ENCODE results near the gene NFU1.

Gene NFU1

DNA sequence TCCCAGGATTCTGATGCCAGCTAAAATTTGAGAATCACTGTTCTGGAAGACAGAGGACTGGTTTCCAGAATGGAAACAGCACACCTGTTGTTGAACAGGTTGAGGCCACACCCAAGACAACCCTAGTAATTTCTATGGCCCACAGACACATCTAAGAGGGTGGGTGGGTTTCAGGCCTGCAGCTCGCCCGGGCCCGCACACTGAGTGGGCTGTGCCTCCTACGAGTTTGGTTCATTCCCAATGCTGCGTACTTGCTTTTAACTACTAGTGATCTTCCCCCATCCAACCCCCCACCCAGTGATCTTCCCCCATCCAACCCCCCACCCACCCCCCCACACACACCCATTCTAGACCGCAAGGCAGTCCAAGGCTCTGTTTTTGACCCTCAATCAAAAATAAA lies 1.3 kb upstream of the NFU1 start:
- TF ChIP-seq CTCF (IDR thresholded peaks at IDR 0.05; ENCODE audit: low read depth, low read length, missing control alignments), result no peak
- DNase-seq (ENCODE audit: extremely low read depth, low read depth), result no peak

DNA sequence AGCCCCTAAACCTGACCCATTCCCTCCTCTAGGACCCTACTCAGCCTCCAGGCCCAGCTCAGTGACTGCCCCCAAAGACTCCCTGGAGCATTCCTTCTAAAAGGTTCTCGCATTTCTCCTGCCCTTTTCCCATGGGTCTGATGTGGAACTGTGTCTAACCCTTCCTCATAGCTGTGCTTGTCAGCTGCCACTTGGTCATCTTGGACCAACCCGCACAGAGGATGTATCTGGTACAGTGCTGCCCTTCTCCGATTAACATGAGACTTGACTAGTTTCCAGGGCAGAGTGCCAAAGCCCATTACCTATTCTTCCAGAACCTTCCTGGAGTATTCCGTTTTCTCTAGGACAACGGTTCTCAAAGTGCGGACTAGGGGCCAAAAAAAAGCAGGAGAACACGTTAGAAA lies 518 bp upstream of the NFU1 start:
- H3K4me3 ChIP-seq (replicated peaks; ENCODE audit: low read depth, low read length), result peak overlapping the region; percentile 66
- no peak for TF ChIP-seq CTCF (IDR thresholded peaks at IDR 0.05; ENCODE audit: low read depth, low read length, missing control alignments)
- no peak for DNase-seq (ENCODE audit: extremely low read depth, low read depth)

More for the DNA sequence above, 1.3 kb upstream of the NFU1 start:
- H3K4me3 ChIP-seq (replicated peaks; ENCODE audit: low read depth, low read length), result no peak overlapping the region

GRCh38 chr2:69436596-69436937 lies 668 bp downstream of the NFU1 start:
- no peak for DNase-seq (ENCODE audit: extremely low read depth, low read depth)
- TF ChIP-seq CTCF (IDR thresholded peaks at IDR 0.05; ENCODE audit: low read depth, low read length, missing control alignments), result no peak
- peak overlapping the region; percentile 66 for H3K4me3 ChIP-seq (replicated peaks; ENCODE audit: low read depth, low read length)

DNA sequence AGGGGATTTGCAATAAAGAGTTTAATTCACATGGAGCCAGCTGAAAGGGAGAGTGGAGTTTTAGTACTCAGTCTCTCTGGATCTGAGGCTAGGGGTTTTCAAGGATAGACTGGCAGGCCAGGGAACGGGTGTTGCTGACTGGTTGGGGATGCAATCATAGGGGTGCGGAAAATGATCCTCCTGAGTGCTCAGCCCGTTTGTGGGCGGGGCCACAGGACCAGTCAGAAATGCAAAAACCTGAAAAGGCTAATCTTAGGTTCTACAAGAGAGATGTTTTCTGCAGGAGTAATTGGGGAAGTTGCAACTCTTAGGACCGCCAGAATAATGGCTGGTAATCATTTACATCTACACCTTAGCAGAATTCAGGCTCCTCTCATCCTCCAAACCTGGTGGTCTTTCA lies 2.5 kb downstream of the NFU1 start:
- no peak for DNase-seq (ENCODE audit: extremely low read depth, low read depth)
- no peak overlapping the region for H3K4me3 ChIP-seq (replicated peaks; ENCODE audit: low read depth, low read length)
- TF ChIP-seq CTCF (IDR thresholded peaks at IDR 0.05; ENCODE audit: low read depth, low read length, missing control alignments), result no peak

- DNase-seq (ENCODE audit: extremely low read depth, low read depth), result no peak
- no peak overlapping the region for H3K4me3 ChIP-seq (replicated peaks; ENCODE audit: low read depth, low read length)
- TF ChIP-seq CTCF (IDR thresholded peaks at IDR 0.05; ENCODE audit: low read depth, low read length, missing control alignments), result no peak
These were observed 7.6 kb downstream of the NFU1 start for GRCh38 chr2:69429491-69430183.

- no peak for TF ChIP-seq CTCF (IDR thresholded peaks at IDR 0.05; ENCODE audit: low read depth, low read length, missing control alignments)
- no peak overlapping the region for H3K4me3 ChIP-seq (replicated peaks; ENCODE audit: low read depth, low read length)
- DNase-seq (ENCODE audit: extremely low read depth, low read depth), result no peak
These were observed 8.3 kb downstream of the NFU1 start for GRCh38 chr2:69428981-69429380.

DNA sequence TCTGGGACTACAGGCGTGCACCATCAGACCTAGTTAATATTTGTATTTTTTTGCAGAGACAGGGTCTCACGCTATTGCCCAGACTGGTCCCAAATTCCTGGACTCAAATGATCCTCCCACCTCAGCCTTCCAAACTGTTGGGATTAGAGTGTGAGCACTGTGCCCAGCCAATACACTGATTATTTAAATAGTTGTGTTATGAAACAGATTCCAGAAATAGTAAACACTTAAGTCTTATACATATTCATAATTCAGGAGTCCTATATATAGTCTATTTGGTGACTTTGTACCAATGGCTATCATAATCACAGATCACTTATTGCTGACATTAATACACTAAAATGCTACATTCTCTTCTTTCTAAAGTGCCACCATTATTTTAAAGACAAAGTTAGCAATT lies 12.8 kb downstream of the NFU1 start:
- TF ChIP-seq CTCF (IDR thresholded peaks at IDR 0.05; ENCODE audit: low read depth, low read length, missing control alignments), result no peak
- DNase-seq (ENCODE audit: extremely low read depth, low read depth), result no peak
- no peak overlapping the region for H3K4me3 ChIP-seq (replicated peaks; ENCODE audit: low read depth, low read length)

Data from HFF-Myc (cell line).